SK-N-SH treated with all-trans-retinoic acid at 6 μM for 48 hours (cell line): Measurements from ENCODE around the gene PRKG1.

Experiments
- ARNTL ChIP-seq: fragments of 450-650 bp; formaldehyde crosslinking; IDR thresholded peaks from 2 replicates; pipeline ENCODE4 v1.5.0; 2020; ENCODE audit warnings: low read depth, mild to moderate bottlenecking, moderate library complexity, borderline replicate concordance
- BACH2 ChIP-seq: fragments of 250-450 bp; sonication (Bioruptor Pico); IDR thresholded peaks from 2 replicates; pipeline ENCODE4 v1.9.0; 2021; ENCODE audit warnings: mild to moderate bottlenecking, borderline replicate concordance
- PATZ1 ChIP-seq: fragments of 250-450 bp; sonication (Bioruptor Pico); IDR thresholded peaks from 2 replicates; pipeline ENCODE4 v1.8.0; 2020; ENCODE audit warnings: mild to moderate bottlenecking, moderate library complexity, borderline replicate concordance
- ZFP3 ChIP-seq: fragments of 250-450 bp; sonication (Bioruptor Pico); IDR thresholded peaks from 2 replicates; pipeline ENCODE4 v1.5.0; 2020; ENCODE audit warnings: mild to moderate bottlenecking, moderate library complexity
- ZNF8 ChIP-seq: fragments of 450-650 bp; formaldehyde crosslinking; IDR thresholded peaks from 2 replicates; pipeline ENCODE4 v1.5.0; 2020; ENCODE audit warnings: mild to moderate bottlenecking, moderate library complexity

DNA sequence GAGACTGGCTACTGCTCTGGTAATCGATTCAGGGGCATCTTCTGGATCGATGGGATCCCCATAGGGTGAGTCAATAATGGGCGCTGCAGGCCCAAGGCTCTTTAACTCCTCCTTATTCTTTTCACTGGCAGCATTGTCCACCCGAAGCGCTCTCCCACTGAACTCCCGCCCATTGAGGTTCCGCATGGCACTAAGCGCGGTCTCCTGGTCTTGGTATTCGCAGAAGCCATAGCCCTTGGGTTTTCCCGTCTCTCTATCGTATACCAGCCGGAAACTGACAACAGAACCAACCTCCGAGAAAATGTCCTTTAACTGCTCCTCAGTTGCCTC, 624.8 kb downstream of the PRKG1 start:
- TF ChIP-seq ARNTL (CRISPR knock-in tag) (no peak), PATZ1 (CRISPR knock-in tag) (no peak), ZNF8 (CRISPR knock-in tag) (no peak), ZFP3 (CRISPR knock-in tag) (no peak), BACH2 (CRISPR knock-in tag) (no peak)
